ENCODE measurements around the gene ZMYM4.
"Not testable (repeated sequence)": the region's sequence is repeated elsewhere in the genome, so short reads cannot be mapped to it uniquely, and the experiment has no call there.

ZMYM4 gene

DNA sequence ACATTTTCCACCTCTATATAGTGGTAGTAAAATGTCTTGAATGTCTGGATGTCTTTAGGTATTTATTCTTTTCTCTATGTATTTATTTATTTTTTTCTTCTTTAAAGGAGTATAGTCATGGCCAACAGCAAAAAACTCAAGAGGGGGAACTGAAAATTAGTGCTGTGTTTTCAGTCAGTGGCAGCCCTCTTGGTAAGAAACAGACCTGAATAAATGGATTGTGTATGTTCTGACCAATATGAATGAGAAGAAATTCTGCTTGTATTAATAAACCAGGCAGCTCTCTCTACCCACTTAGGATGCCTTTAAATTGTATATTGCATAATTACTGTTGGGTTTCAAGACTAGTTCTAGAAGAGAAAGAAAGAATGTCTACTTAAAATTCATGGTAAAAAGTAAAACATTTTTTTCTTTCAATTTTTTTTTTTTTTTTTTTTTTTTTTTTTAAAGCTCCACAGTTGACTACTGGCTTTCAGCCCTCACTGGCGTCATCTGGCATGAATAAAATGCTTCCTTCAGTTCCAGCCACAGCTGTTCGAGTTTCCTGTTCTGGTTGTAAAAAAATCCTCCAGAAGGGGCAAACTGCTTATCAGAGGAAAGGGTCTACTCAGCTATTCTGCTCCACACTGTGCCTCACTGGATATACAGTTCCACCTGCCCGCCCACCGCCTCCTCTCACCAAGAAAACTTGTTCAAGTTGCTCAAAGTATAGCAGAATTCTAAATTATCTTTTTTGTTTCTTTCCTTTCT, 101.6 kb downstream of the ZMYM4 start:
- H3K4me3 ChIP-seq (ENCODE audit: control insufficient read depth, low read depth, low read length), result no peak overlapping the region
- peak; percentile 79 for DNase-seq (ENCODE audit: low read depth)
- TF ChIP-seq, protein P1, sequence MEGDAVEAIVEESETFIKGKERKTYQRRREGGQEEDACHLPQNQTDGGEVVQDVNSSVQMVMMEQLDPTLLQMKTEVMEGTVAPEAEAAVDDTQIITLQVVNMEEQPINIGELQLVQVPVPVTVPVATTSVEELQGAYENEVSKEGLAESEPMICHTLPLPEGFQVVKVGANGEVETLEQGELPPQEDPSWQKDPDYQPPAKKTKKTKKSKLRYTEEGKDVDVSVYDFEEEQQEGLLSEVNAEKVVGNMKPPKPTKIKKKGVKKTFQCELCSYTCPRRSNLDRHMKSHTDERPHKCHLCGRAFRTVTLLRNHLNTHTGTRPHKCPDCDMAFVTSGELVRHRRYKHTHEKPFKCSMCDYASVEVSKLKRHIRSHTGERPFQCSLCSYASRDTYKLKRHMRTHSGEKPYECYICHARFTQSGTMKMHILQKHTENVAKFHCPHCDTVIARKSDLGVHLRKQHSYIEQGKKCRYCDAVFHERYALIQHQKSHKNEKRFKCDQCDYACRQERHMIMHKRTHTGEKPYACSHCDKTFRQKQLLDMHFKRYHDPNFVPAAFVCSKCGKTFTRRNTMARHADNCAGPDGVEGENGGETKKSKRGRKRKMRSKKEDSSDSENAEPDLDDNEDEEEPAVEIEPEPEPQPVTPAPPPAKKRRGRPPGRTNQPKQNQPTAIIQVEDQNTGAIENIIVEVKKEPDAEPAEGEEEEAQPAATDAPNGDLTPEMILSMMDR (conservative IDR thresholded peaks at IDR 0.05; ENCODE audit: control insufficient read depth, insufficient read depth, low read depth, low read length), result no peak

DNA sequence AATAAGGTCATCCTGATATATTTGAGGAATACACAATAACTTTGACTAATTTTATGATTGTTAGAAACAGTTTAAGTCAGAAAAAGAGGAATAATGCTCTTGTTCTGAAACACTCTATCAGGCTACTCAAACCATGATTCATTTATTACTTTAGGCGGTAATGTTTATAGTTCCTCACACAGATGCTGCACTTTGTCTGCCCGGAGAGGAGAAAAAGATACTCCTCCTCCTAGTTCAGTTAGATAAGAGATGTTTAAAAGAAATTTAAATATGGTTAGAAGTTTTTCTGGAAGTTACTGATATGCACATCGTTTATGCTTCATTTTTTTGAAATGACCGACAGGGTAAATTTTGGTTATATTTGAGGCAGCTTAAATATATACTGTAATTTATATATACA, 103.0 kb downstream of the ZMYM4 start:
- TF ChIP-seq, protein P1 (conservative IDR thresholded peaks at IDR 0.05; ENCODE audit: control insufficient read depth, insufficient read depth, low read depth, low read length), result no peak
- DNase-seq (ENCODE audit: low read depth), result no peak
- H3K4me3 ChIP-seq (ENCODE audit: control insufficient read depth, low read depth, low read length), result no peak overlapping the region

DNA sequence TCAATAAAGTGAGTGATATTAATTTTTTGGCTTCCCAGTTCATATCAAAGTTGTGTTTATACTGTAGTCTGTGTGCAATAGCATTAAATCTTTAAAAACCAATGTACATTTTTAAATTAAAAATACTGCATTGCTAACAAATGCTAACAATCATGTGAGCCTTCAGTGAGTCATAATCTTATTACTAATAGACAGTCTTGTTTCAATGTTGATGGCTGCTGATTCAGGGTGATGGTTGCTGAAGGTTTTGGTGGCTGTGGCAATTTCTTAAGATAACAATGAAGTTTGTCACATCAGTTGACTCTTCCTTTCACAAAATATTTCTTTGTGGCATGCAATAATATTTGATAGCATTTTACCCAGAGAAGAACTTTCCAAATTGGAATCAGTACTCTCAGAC, 109.0 kb downstream of the ZMYM4 start:
- DNase-seq (ENCODE audit: low read depth), result peak; percentile 70
- TF ChIP-seq, protein P1 (conservative IDR thresholded peaks at IDR 0.05; ENCODE audit: control insufficient read depth, insufficient read depth, low read depth, low read length), result no peak
- H3K4me3 ChIP-seq (ENCODE audit: control insufficient read depth, low read depth, low read length), result no peak overlapping the region

DNA sequence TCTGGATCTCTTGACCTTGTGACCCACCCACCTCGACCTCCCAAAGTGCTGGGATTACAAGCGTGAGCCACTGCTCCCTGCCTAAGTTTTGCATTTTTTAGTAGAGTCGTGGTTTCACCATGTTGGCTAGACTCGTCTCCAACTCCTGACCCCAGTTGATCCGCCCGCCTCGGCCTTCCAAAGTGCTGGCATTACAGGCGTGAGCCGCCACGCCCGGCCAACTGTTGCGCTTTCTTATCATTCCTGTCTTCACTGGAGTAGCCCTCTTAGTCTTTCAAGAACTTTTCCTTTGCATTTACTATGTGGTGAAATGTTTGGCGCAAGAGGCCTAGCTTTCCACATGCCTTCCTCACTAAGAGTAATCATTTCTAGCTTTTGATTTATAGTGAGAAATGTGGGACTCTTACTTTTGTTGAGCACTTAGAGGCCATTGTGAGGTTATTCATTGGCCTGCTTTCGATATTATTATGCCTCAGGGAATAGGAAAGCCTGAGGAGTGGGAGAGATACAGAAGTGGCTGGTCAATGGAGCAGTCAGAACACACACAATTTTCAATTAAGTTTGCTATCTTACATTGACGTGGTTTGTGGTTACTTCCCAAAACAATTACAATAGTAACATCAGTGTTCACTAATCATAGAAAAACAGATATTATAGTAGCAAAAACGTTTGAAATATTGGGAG, 111.0 kb downstream of the ZMYM4 start:
- H3K4me3 ChIP-seq (ENCODE audit: control insufficient read depth, low read depth, low read length), result no peak overlapping the region
- TF ChIP-seq, protein P1 (conservative IDR thresholded peaks at IDR 0.05; ENCODE audit: control insufficient read depth, insufficient read depth, low read depth, low read length), result no peak
- no peak for DNase-seq (ENCODE audit: low read depth)

GRCh38 chr1:35380111-35380510, 111.6 kb downstream of the ZMYM4 start:
- not testable (repeated sequence) for DNase-seq (ENCODE audit: low read depth); H3K4me3 ChIP-seq (ENCODE audit: control insufficient read depth, low read depth, low read length)

- TF ChIP-seq, protein P1 (conservative IDR thresholded peaks at IDR 0.05; ENCODE audit: control insufficient read depth, insufficient read depth, low read depth, low read length), result no peak
- H3K4me3 ChIP-seq (ENCODE audit: control insufficient read depth, low read depth, low read length), result no peak overlapping the region
- DNase-seq (ENCODE audit: low read depth), result no peak
Observed at GRCh38 chr1:35382107-35382506, 113.6 kb downstream of the ZMYM4 start.

- DNase-seq (ENCODE audit: low read depth), result no peak
- TF ChIP-seq, protein P1 (conservative IDR thresholded peaks at IDR 0.05; ENCODE audit: control insufficient read depth, insufficient read depth, low read depth, low read length), result no peak
- no peak overlapping the region for H3K4me3 ChIP-seq (ENCODE audit: control insufficient read depth, low read depth, low read length)
Observed at GRCh38 chr1:35386290-35386689, 117.8 kb downstream of the ZMYM4 start.

All from fibroblast of mammary gland (primary cell).